NCI-H82 (cell line): ENCODE measurements around the gene GSN.

Source experiments
- DNase-seq: peaks from one replicate; lab custom pipeline; 2025; lab: John Stamatoyannopoulos, UW

Gene GSN

DNA sequence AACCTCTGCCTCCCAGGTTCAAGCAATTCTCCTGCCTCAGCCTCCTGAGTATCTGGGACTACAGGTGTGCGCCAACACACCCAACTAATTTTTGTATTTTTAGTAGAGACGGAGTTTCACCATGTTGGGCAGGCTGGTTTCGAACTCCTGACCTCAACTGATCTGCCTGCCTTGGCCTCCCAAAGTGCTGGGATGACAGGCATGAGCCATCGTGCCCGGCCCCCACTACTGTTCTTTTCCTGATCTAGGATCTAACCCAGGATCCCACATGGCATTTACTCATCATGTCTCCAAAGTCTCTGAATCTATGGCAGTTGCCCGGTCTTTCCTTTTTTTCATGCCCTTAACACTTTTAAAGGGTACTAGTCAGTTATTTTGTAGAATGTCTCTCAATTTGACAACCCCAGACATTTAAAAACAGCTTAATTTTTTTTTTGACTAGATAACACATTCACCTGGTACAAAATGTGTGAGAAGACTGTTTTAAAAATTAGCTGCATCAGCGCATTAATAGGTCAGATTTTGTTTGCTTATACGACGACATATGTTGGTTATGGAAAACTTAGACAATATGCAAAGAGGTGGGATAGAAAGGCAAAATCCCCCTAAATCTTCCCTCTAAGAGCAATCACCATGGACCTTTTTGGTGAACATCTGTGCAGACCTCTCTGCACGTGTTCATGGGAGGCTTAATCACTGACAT, 55.6 kb downstream of the GSN start:
- DNase-seq: peak; percentile 29

- no peak for DNase-seq
Observed at GRCh38 chr9:121324316-121324715, 56.4 kb downstream of the GSN start.

GRCh38 chr9:121324755-121325154, 56.8 kb downstream of the GSN start:
- DNase-seq: no peak

DNA sequence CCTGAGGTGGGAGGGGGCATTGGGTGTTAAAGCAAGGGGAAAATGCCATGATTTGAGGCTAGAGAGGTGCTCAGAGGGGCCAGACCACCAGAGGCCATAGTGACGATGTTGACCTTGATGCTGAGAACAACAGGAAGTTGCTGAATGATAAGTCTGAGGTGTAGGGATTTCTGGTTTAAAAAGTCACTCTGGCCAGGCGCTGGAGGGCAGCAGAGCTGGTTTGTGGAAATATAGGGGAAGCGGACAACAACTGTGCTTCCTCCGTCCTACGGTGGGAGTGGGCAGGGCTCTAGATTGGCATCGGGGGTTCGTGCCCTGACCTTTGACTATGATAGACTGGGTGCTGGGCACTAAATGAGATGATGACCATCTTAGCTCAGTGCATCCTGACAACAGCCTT, 57.4 kb downstream of the GSN start:
- DNase-seq: no peak

- DNase-seq: no peak
Observed at GRCh38 chr9:121326130-121326838, 58.3 kb downstream of the GSN start.

- DNase-seq: no peak
Observed at GRCh38 chr9:121326901-121327613, 59.1 kb downstream of the GSN start.

- no peak for DNase-seq
Observed at GRCh38 chr9:121328476-121328875, 60.5 kb downstream of the GSN start.

DNA sequence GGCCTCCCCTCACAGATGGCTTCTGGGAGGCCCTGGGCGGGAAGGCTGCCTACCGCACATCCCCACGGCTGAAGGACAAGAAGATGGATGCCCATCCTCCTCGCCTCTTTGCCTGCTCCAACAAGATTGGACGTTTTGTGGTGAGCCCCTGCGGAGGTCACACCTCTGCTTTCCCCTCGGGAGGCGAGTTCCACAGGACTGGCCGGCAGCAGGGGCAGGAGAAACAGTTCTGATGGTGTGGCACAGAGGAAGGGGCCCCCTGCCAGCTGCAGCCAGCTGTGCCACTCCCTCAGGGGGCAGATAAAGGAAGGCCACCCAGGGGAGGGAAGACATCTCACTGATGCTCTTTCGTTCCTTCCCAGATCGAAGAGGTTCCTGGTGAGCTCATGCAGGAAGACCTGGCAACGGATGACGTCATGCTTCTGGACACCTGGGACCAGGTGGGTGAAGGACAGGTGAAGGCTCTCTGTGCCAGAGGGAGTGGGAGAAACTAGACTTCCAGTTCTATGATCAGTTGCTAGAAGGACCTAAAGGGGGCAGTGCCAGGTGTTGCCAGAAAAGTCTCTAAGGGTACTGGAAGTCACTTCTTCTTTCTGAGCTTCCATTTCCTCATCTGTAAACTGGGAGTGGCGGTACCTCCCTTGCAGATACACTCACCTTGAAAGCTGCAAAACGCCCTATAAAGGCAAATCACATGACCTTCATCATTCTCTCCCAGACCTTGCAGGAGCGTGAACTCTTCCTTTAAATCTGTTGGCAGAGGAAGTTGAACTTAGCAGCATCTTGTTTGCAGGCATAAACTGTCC, 61.1 kb downstream of the GSN start:
- DNase-seq: no peak

GRCh38 chr9:121331549-121331948, 63.6 kb downstream of the GSN start:
- DNase-seq: no peak

DNA sequence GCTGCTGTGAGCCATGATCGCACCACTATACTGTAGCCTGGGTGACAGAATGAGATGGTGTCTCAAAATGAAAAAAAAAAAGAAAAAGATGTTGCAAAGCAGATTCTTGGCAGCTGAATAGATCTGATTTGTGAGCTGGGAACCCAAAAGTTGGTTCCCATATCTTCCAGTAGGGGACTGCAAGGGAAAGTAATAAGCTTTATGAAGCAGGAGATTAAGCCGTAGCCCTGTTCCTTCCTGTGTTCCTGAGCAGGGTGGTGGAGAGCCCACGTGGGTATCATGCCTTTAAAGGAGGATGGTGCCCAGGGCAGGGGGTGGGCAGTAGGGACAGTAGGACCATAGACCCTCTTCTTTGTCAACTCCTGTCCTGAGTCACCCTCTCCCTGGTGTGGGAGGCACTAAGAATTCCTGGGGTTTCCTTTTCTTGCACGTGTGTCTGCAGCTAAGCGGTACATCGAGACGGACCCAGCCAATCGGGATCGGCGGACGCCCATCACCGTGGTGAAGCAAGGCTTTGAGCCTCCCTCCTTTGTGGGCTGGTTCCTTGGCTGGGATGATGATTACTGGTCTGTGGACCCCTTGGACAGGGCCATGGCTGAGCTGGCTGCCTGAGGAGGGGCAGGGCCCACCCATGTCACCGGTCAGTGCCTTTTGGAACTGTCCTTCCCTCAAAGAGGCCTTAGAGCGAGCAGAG, 64.2 kb downstream of the GSN start:
- DNase-seq: peak; percentile 59

DNA sequence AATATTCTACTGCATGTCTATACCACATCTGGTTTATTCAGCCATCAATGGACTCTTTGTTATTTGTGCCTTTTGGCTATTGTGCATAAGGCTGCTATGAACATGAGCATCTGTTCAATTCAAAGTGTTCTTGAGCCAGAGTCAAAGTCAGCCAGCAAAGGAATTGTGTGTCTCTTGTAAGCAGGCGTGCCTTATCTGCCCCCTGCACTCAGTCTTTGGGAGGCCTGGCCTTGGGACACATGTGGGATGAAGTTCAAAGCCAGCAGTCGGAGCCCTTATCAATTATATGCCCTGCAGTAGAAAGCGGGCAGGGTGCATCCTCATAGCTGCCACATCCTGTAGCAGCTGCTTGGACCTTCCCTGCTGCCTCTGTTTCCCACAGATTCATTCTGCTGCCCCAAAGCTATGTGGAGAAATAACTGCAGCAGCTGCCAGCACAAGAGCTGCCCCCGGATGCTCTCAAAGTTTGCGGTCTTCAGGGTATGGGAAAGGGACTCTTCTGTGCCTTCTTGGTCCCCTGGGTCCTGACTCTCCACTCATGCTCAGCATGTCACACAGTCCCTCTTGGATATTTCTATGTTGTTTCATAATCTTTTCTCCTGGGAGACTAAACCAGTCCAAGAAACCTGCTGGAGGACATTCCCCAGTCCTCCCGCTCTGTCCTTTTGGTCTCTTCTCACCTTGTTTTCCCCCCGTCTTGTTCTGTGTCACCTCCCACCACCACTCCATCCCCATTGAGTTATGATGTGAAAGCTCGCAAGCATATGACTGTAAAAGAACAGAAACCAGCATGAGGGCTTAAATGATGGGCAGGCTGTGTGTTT, 66.2 kb downstream of the GSN start:
- DNase-seq: no peak

- peak; percentile 79 for DNase-seq
Observed at GRCh38 chr9:121336665-121337064, 68.7 kb downstream of the GSN start.

DNA sequence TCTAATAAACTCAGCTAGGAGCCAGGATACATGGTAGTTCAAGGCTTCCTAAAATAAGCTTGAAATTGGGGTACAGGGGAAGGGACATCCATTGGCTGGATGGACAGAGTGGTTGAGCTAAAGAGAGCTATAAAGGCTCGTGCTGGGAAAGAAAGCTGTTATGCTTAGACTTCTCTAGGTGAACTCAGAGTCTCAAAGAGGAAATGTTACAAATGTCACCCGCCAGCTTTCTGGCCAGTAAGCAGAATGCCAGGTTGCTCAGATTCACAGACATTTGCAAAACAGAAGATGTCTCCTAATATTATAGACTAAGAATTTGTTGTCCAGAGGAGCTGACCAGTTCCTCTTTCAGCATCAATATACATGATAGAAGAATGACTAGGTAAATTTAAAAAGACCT, 71.5 kb downstream of the GSN start:
- DNase-seq: no peak

- no peak for DNase-seq
Observed at GRCh38 chr9:121340676-121341392, 72.9 kb downstream of the GSN start.

GRCh38 chr9:121344184-121344583, 76.2 kb downstream of the GSN start:
- DNase-seq: no peak

- no peak for DNase-seq
Observed at GRCh38 chr9:121345070-121345469, 77.1 kb downstream of the GSN start.

GRCh38 chr9:121348221-121348620, 80.3 kb downstream of the GSN start:
- no peak for DNase-seq

- DNase-seq: no peak
Observed at GRCh38 chr9:121349009-121349408, 81.0 kb downstream of the GSN start.

GRCh38 chr9:121350036-121350435, 82.1 kb downstream of the GSN start:
- DNase-seq: no peak

DNA sequence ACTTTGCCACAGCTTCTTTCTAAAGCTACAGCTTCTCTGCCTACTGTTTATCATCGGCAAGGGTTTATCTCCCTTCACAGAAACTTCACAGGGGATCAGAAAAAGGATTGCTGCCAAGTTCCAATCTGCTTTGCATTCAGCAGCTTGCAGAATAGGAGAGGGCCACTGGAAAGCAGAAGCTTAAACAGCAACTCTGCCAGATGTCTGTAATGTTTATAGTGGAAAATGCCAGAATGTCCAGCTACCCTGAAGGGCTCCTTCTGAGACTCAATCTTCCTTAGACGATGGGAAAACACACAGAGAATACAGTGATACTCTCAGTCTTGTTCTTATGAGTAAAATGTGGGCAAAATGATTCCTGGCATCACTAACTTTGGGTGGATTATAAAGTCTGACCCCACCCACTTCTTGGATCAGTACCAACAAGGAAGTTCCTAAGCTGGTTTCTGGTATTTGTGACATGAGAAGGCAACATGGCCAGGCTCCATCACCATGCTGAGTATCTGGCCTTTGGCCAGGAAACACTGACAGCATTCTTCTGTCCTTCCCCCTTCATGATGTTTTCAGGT, 83.1 kb downstream of the GSN start:
- DNase-seq: peak; percentile 82
